Hematopoietic multipotent progenitor cell treated with erythropoietin and hydrocortisone succinate and interleukin-3 and kit ligand, for 17 days (in vitro differentiated cells): Measurements from ENCODE around the gene NUTF2.
A peak's percentile ranks its signal among the peaks of the same experiment; 100 is the strongest.
"Not testable (repeated sequence)": the region's sequence is repeated elsewhere in the genome, so short reads cannot be mapped to it uniquely, and the experiment has no call there.

Experiments
- DNase-seq: peaks from one replicate; pipeline ENCODE4 v3.0.0-alpha.2; 2015; ENCODE audit warnings: low spot score

The NUTF2 gene

GRCh38 chr16:67846320-67847063 is at the start of gene NUTF2:
Gene NUTF2, plus strand, starts transcription at chr16:67846933. Its CDS starts 18,198 bp downstream, at chr16:67865131.
- peak; percentile 92 for DNase-seq

- DNase-seq: peak; percentile 93
Observed at GRCh38 chr16:67800338-67800926, 46.3 kb upstream of the NUTF2 start.

GRCh38 chr16:67801241-67801640 is 45.5 kb upstream of the NUTF2 start:
- peak; percentile 65 for DNase-seq

GRCh38 chr16:67801883-67802282 is 44.9 kb upstream of the NUTF2 start:
- DNase-seq: no peak

- peak; percentile 44 for DNase-seq
Observed at GRCh38 chr16:67803894-67804293, 42.8 kb upstream of the NUTF2 start.

- DNase-seq: peak; percentile 73
Observed at GRCh38 chr16:67804853-67805542, 41.7 kb upstream of the NUTF2 start.

GRCh38 chr16:67805718-67806427 is 40.9 kb upstream of the NUTF2 start:
- no peak for DNase-seq

GRCh38 chr16:67806428-67807147 is 40.1 kb upstream of the NUTF2 start, which contains the start of the genes RANBP10 and TSNAXIP1:
Gene RANBP10, minus strand, starts transcription at chr16:67806560. Its CDS starts 24 bp downstream, at chr16:67806536.
Gene TSNAXIP1, plus strand, starts transcription at chr16:67806889. Its CDS starts 261 bp downstream, at chr16:67807150.
- peak; percentile 99 for DNase-seq

- no peak for DNase-seq
Observed at GRCh38 chr16:67807148-67807682, 39.5 kb upstream of the NUTF2 start.

GRCh38 chr16:67811899-67812298 is 34.8 kb upstream of the NUTF2 start:
- no peak for DNase-seq

GRCh38 chr16:67814567-67814966 is 32.2 kb upstream of the NUTF2 start:
- DNase-seq: no peak

GRCh38 chr16:67820608-67821259 is 26.0 kb upstream of the NUTF2 start:
- no peak for DNase-seq

GRCh38 chr16:67822511-67822910 is 24.2 kb upstream of the NUTF2 start:
- DNase-seq: no peak

GRCh38 chr16:67825119-67825518 is 21.6 kb upstream of the NUTF2 start:
- no peak for DNase-seq

GRCh38 chr16:67825906-67826305 is 20.8 kb upstream of the NUTF2 start:
- DNase-seq: no peak

- no peak for DNase-seq
Observed at GRCh38 chr16:67828651-67829050, 18.1 kb upstream of the NUTF2 start.

GRCh38 chr16:67833030-67833414 is 13.7 kb upstream of the NUTF2 start:
- peak; percentile 46 for DNase-seq

- peak; percentile 90 for DNase-seq
Observed at GRCh38 chr16:67833415-67834241, 13.1 kb upstream of the NUTF2 start.

- DNase-seq: no peak
Observed at GRCh38 chr16:67834242-67834614, 12.5 kb upstream of the NUTF2 start.

GRCh38 chr16:67837190-67837589 is 9.5 kb upstream of the NUTF2 start:
- DNase-seq: not testable (repeated sequence)
